DMS 273 treated with DMSO at 0.1 percent for 48 hours (cell line): Measurements from ENCODE around the gene USP43.

Experiments
- DNase-seq: peaks from one replicate; lab custom pipeline; 2025; lab: John Stamatoyannopoulos, UW

The USP43 gene

DNA sequence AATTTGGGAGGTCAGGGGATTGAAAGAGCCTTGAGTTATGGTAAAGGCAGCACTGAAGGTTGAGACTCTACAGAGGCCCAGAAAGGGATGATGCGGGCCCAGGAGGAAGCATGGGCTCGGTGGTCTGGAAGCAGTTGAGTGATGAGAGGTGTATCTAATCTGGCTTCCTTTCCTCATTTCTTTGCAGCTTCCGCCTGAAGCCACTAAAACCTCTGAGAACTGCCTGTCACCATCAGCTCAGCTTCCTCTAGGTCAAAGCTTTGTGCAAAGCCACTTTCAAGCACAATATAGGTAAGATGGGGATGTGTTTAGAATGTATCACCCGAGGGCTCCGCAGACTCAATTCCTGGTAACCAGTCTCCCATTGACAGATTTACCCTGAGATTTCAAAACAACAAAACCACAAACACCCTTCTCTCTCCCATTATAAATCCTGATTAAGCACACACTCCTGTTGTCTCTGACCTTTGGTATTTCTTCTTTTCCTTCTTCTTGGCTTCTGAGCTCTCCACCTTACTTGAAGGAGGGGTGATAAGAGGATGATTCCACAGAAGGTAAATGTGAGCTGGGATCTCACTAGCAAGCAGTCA is 21.2 kb downstream of the USP43 start:
- DNase-seq: no peak

DNA sequence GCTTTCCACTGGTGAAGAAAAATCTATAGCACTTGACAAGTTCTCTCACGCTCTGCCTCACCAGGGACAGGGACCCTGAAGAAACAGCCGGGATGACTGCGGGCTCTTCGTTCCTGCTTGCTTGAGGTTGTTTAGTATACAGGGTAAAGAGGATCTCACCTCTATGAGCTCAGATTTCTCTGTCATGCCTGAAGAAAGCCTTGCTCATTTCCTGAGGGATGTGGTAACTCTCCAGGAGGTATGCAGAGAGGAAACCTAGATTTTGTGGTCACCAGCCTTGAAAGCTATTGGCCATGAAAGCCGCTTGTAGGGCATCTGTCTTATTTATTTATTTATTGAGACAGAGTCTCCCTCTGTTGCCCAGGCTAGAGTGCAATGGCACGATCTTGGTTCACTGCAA is 23.2 kb downstream of the USP43 start:
- no peak for DNase-seq

DNA sequence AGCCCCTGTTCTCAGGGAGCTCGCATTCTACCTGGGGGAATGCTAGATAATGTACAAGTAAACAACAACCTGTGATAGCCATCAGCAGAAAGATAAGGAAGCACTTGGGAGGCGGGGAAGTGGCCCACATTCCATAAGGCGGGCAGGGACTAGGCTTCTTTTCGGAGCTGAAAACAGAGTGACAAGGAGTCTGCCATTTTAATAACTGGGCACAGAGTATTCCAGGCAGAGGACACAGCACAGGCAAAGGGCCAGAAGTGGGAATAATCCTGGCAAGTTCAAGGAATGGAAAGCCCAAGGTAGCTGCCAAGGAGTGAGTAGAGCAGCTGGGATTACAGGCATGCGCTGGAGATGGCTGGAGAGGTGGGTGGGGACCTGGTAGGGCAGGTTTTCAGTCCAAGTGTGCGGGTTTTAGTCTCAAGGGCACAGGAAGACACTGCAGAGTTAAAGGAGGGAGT is 24.3 kb downstream of the USP43 start:
- no peak for DNase-seq

DNA sequence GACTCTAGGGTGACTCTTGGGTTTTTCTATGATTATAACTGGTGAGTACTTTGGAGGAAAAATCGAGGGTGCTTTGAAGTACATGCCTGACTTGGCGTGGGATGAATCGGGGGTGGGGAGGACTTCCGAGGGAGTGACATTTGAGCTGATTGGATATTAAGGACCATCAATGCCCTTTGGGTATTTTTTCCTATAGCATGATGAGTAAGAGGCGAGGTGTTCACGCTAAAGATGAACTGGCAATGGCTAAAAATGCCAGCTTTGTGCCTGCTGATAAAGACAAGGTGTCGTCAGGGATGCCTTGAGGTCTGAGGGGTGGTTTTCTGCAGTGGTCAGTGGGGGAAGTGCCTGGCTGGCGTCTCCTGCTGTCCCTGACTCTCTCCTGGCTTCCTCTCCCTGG is 25.3 kb downstream of the USP43 start:
- DNase-seq: no peak

DNA sequence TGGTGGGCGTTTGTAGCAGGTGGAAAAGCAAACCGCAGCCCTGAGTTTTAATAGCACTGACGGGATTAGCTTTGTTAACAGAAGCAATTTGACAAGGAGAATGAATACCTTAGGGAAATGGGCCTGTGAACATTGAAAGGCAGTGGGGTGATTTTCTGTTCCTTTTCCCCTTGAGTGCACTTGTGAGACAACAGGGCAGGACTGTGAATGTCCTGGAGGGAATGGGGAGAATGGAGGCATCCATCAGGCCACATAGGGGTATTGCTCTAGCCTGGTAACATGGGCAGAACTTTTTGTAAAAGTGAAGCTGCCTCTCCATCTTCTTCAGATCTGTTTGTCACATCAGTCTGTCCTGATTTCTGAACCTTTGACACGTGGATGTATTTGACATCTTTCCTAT is 26.2 kb downstream of the USP43 start:
- DNase-seq: no peak

DNA sequence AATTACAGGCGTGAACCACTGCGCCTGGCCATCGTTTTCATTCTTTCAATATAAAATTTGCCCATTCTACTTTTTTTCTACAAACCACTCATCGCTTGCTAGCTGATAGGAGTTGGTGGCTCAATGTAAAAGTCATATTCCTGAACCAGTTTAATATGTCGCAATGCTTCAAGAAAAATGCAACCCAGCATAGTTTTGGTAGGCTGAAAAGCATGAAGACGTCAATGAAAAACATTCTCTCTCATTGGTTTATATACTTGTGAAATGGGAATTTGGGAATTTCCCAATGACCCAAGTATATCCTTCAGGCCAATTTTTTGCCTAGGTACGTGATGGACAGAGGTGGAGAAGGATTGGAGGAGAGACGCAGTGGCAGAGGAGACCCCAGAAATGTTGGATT is 26.9 kb downstream of the USP43 start:
- DNase-seq: no peak

DNA sequence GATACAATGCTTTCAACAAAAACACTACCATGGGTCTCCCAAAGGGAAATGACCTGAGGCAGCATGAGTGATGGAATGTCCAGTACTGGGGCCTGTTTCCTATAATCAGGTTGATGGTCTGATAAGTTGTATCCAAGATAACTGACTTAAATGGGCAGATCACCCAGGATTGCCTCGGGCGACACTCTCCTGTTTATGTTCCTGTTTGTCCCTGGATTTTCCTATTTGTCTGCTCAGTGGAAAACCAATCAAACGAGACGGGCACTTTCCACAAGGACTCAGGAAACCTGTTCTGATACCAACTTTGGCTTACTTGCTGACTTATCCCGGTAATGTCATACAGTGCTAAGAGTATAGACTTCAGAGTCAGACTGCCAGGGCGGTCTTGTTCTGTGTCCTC is 27.4 kb downstream of the USP43 start:
- DNase-seq: no peak

DNA sequence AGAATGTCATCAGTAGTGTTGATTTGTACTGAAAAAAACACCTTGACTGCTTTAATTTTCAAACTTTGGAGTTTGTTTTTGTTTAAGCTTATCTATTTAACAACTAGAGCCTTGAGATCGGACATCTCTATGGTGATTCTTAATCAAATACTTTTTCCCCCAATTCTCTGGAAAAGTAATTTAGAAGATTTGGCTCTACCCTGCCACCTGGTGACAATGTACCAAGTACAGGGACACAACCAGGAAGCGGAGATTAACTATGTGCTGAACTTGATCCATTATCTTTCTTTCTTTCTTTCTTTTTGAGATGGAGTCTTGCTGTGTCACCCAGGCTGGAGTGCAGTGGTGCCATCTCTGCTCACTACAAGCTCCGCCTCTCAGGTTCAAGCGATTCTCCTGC is 30.8 kb downstream of the USP43 start:
- DNase-seq: no peak

DNA sequence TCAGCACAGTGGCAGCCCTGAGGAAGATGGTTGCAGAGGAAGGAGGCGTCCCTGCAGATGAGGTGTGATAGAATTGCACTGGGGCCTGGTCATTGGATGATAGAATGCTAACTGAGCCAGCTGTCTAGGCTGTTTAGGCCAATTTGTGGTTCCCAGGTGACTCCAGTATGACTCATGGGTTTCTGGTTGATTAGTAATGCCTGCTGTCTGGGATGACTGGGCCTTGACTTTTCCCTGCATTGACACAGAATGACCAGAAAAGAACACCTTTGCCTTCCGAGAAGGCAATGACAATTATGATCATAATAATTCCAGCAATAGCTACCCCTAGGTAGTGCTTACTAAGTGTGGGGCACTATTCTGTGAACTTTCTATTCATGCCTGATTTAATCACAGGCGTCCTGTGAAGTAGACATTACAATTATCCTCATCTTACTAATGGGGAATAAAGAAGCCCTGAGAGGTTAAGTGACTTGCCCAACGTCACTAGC is 31.5 kb downstream of the USP43 start:
- no peak for DNase-seq

DNA sequence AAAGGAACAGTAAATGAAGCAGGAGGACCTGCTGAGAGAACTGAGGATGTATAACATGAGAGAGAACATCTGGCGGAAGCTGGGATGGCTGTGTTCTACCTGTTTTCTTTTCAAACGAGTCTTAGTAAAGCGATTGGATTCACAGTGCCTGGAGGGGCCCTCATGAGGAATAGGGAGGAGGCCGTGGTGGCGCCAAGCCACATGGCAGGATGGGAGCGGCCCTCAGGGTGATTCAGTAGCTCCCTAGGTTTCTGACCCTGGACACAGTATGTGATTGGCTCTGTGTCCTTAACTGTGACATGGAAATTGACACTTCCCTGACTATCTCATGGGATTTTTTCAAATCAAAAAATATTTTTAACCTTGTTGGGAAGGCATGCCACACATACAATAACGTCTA is 32.1 kb downstream of the USP43 start:
- DNase-seq: no peak

DNA sequence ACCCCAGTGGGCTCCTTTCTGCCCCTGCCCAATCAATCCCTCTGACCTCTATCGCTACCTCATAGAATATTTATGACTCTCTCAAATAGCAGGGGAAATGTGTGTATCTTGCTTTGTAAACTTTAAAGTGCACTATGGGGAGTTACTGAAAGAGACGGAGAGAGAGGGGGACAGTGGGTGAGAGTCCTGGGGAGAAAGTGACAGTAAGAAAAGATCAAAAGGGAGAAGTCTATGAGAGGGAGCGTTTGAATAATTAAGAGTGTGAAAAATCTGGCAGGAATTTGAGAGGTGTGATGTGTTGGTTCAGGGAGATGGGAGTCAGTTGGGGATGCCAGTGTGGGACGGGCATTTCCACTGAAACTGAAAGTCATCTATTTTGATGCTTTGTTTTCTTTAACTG is 32.6 kb downstream of the USP43 start:
- no peak for DNase-seq

DNA sequence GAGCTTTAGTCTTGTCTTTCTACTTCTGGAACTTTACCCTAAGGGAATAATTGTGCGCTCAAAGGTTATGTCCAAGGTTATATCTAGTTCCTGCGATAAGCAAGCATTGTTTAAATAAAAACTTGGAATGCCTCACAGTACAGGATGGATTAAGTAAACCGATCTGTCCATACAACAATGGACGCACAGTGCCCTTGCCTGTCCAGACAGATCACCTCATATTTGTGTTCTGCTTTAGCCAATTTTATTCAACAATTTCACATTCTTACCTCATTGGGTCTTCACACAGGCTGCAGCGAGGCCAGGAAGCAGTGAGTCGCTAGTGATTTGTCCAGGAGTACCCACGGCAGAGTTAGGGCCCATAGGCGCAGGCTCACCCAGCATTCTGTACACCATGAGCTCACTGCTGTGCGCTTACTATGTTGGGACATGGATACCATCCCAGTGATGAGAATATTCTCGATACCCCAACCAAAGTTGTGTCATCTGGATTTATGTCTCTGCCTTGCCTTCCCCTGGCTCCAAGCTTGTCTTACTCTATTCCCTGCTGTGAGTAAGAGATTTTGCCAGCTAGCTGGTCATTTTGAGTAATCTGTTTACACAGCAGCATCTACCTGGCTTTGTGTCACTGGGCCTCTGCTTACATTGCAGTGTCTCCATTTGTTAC is 39.8 kb downstream of the USP43 start:
- no peak for DNase-seq

DNA sequence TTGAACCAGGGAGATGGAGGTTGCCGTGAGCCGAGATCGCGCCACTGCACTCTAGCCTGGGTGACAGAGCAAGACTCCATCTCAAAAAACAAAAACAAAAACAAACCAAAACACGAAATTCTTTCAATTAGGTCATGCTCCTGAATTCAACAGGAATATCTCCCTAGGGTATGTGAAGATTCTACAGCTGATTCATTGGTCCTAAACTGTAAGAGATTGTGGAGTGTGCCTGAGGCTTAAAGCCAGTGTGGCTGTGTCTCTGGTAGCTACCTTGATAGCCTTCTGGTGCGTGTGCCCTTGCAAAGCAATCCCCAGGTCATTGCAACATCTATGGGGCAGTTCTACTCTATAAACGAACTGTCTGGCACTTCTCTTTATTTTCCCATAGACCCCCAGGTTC is 48.4 kb downstream of the USP43 start:
- DNase-seq: no peak

DNA sequence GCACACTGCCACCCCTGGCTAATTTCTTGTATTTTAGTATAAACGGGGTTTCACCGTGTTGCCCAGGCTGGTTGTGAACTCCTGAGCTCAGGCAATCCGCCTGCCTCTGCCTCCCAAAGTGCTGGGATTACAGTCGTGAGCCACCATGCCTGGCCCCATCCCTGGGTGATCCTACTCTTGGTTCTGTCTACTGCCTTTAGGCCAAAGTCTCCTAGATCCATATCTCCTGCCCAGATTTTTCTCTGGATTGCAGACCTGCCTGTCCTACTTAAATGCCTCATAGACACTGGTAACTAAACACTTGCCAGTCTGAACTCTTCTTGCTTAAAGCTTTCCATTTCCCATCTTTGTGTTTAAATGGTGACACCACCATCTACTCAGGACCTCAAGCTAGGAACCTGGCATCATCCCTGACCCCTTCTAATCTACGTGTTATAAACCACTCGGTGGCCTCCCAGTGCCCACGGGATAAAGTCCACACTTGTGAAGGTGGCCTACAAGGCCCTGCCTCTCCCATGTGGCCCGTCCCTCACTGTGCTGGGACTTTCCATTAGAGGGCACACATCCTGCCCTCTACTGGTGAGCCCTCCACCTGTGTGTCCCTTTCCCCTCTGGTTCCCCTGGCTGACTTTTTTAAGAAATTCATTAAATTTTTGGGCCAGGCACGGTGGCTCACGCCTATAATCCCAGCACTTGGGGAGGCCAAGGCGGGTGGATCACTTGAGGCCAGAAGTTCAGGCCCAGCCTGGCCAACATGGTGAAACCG is 51.1 kb downstream of the USP43 start:
- no peak for DNase-seq

DNA sequence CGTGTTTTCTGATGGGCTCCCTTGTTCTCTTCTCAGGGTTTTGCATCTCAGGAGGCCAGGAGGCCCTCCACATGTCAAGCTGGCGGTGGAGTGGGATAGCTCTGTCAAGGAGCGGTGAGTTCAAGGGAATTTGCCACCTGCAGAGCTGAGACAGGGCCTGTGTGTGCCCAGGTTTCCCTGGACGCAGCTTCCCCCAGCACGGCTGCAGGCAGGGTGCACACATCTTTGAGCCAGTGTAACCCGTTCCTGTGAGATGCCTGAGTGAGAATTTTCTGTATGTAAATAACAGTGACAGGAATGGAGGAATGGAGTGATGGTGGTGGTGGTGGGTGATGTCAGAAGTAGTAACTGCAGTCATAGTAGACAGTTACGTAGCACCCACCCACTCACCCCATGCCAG is 54.8 kb downstream of the USP43 start:
- no peak for DNase-seq

DNA sequence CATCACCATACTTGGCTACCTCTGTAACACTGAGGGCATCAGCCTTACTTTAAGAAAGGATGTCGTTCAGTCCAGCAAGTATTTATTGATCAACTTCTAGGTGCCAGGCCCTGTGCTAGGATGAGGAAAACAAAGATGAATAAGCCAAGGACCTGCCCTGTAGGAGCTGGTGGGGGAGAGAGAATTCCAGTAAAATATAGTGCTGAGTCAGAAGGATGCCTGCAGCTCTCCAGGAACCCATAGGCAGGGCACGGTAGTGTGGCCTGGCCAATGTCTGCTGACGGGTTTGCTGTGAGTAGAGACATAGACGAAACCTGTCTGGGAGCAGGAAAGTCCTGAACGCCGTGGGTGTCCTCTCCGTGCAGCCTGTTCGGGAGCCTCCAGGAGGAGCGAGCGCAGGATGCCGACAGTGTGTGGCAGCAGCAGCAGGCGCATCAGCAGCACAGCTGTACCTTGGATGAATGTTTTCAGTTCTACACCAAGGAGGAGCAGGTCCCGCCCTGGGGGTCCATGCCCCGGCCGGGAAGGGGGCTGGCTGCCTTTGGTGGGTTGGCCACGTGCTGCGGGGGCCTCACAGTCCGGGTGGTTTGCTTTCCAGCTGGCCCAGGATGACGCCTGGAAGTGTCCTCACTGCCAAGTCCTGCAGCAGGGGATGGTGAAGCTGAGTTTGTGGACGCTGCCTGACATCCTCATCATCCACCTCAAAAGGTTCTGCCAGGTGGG is 55.6 kb downstream of the USP43 start:
- no peak for DNase-seq

DNA sequence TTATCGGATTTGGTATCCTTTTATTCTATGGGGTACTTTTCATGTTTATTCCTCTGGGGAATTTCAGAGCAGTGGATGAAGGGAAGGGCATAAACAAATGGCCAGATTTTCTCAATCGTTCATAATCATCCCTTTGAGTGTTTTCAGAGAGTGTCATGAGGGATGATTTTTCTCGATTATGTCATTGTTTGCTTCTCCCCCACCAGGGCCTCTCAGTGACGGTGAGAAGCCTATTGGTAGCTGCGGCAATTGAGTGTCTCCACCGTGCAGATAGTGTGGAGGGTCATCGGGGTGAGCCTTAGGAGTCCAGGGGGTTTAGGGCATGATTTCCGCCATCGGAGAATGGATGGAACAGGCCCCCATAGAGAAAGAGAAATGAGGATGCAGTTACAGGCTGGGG is 57.2 kb downstream of the USP43 start:
- no peak for DNase-seq

DNA sequence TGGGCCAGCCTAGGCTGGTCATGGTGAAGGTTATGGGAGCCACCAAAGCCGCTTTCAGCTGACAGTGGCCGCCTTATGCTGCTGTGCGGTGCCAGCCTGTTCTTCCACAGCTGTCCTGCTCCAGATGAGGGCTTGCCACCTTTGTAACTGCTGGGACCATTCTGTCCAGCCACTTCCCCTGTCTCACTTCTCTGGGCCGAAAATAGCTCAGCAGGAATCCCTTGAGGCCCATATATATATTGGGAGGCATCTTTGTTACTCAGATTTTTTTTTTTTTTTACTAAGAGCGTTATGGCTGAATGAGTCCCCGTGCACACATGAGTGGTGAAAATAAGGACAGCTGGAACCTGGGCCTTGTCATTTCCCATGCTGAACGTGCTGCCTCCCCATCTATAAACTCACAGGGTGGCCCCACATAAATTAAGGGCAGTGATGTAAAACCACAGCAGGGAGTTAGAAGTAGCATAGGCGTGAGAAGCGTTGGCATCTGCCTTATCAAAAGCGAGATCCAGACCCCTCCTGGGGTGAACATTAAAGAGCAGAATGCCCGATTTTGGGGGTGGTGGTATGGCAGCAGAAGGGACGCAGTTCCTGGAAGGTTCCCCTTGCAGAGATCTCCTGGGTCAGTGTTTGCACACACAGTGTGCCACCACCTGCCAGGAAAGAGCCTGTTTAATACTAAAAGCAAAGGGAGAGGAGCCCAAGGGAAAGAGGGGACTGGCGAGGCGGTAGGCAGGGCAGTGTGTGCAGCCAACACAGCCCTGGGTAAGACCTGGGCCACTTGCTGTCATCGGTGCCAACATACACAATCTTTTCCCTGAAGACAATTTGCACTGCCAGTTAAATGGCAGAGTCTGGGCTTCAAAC is 57.8 kb downstream of the USP43 start:
- DNase-seq: no peak

DNA sequence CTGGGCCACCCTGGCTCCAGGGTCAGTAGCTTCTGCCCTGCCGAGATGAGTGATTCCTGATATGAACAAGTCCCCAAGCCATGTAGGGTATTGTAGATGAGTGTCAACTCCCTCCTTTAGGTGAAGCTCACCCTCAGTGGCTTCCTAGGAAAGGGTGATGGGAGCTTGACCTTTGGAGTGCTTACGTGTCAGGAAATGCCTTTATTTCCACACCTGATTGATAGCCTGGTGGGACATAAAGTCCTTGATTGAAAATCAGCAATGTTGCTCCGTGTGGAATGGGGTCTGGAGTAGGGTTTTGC is 58.4 kb downstream of the USP43 start:
- DNase-seq: no peak

DNA sequence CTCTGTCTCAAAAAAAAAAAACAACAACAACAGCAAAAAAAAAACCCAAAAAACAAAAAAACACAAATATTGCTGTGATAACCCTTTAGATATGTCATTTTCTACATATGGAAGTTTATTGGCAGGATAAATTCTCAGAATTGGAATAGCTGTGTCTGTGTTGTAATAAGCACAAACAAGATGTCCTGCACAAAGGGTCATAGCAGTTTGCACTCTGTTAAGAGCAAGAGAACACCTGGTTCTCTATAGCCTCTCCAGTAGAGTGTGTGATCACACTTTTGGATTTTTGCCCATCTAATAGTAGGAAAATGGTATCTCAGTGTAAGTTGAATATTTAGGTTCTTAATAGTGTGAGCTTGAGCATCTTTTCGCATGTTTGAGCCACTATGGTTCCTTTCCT is 60.4 kb downstream of the USP43 start:
- no peak for DNase-seq

DNA sequence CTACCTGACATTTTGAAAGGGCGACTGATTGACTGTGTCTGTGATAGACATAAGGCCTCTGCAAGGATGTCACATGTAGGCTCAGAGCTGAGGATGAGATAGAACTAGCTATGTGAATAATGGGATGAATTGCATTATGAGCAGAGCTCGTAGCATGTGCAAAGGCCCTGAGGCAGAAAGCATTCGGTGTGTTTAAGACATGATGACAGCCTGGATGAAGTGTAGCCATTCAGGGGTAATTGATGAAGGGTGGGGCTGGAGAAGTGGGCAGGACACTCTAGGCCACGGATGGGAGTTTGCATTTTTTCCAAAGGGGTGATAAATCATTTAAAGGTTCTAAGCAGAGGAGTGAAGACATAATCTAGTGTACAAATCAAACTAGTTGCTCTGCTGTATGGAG is 62.6 kb downstream of the USP43 start:
- no peak for DNase-seq

DNA sequence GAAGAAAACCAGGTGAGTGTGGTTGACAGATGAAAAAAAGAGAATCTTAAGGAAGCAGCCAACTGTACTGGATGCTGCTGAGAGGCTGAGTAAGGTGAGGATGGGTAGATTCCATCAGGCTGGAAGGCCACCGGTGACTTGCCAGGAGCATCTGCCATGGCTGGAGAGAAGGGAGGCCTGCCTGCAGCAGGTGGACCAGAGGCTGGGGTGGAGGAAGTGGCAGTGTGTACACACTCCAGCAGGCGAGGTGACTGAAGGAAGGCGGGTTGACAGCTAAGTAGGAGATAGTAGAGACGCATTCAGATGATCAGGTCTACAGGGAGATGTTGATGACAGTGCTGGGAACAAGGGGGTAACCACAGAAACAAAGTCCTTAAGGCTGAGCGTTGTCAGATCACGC is 69.5 kb downstream of the USP43 start:
- DNase-seq: no peak
